ENCODE results near the gene TMX4.

Gene TMX4

DNA sequence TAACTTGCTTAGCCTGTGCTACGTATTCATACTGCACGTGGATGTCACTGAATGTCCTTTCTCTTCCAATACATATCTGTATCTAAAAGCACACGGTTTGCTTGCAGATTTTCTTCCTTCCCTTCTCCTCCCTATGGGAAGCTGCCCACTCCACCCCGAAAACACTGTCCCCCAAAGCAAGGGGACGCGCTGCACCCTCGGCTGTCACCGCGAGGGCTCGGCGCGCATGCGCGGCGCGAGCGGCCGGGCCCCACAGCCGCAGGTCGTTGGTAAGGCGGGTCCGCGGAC is 659 bp downstream of the TMX4 start:
- peak; percentile 28 to 65 for DNase-seq

DNA sequence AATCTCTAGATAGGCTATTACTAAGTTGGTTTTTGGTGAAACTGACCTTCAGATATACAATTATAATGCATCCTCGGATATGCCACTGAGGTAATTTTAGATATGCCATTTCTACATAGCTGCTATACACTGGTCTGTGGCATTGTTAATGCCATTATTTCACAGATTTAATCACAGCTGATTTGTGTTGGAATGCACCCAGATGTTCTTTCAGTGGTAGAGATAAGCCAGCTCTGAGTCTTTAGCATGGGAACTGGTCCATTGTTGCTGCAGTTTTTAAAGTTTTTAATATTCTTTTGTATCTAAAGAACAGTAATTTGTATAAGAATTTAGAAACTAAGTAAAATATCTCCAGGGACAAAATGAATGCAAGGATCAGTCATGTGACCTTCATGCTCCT is 6.8 kb downstream of the TMX4 start:
- no peak for DNase-seq

DNA sequence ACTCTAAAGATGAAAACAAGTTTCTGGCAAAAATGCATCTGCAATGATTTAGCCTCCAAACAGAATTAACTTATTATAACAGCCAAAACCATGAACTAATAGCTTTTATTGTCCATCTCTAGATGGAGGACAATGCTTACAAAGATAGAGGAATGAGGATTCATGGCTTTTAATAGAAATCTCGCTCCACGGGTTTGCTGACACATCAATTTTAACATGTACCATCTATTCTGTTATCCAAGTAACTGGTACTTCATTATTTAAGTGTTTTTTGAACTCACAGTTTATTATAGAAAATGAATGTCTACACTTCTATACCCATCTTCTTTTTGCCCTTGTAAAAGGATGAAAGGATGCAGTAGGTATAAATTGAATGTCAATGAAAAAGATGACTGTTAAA is 10.8 kb downstream of the TMX4 start:
- no peak for DNase-seq

DNA sequence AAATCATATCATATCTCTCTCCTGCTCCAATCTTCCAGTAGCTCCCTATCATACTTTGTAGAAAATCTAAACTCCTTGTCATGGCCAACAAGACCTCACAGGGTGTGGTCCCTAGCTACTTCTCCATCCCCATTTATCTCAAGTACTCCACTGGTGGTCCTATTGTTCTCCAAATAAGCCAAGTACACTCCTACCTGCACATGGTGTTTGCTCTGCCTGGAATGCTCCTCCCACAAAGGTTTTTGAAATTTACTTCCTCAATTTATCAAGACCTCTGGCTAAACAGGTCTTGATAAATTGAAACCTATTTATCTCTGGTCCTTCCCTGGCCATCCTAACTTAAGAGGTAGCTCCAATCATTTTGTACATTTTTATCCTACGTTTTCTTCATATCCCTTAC is 12.1 kb downstream of the TMX4 start:
- DNase-seq, result no peak

DNA sequence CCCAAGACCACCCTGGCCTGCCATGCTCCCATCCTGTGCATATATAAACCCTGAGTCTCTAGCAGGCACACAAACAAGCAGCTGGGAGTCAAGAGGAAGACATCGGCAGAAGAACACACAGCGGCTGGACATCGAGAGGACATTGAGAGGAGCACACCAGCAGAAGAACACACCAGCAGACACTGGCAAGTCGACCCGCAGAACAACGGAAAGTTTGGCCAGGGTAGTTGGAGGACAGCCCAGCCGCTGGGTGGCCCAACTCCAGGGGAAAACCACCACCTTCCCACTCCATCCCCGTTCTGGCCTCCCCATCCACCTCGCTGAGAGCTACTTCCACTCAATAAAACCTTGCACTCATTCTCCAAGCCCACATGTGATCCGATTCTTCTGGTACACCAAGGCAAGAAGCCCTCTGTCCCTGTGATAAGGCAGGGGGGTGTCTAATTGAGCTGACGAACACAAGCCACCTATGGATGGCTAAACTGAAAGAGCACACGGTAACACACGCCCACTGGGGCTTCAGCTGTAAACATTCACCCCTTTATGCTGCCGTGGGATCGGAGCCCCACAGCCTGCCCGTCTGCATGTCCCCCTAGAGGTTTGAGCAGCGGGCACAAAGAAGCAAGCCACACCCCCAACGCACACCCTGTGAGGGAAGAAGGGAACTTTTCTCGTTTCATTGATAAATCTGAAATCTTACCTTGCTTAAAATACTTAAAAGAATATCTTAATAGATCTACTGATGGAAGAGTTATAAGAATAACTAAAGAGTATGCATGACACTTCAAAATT is 13.8 kb downstream of the TMX4 start:
- no peak for DNase-seq

GRCh38 chr20:8005033-8005432 is 14.5 kb downstream of the TMX4 start:
- DNase-seq, result no peak

- DNase-seq, result no peak
Observed at GRCh38 chr20:8002056-8002455, 17.5 kb downstream of the TMX4 start.

GRCh38 chr20:8000796-8001195 is 18.8 kb downstream of the TMX4 start:
- no peak for DNase-seq

- no peak for DNase-seq
Observed at GRCh38 chr20:7996898-7997297, 22.7 kb downstream of the TMX4 start.

GRCh38 chr20:7994809-7995208 is 24.8 kb downstream of the TMX4 start:
- no peak for DNase-seq

- DNase-seq, result no peak
Observed at GRCh38 chr20:7993703-7994102, 25.9 kb downstream of the TMX4 start.

DNA sequence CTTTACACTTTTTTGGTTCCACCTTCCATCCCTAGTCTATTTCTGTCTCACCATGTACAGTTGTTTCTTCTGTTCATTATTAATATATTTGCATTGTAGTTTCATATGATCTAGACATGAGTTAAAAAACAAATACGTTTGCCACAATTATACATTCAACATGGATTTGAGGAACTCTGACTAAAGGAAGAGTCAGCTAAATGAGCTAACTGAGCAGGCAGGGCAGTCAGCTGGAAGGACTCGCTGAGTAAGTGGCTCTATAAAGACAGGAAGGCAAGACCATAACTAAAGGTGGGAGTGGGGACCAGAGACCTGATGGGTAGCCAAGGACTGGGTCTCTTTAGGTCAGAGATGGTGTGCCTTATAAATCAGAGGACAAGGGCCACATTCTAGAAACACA is 26.3 kb downstream of the TMX4 start:
- DNase-seq, result no peak

- DNase-seq, result no peak
Observed at GRCh38 chr20:7990385-7990784, 29.2 kb downstream of the TMX4 start.

DNA sequence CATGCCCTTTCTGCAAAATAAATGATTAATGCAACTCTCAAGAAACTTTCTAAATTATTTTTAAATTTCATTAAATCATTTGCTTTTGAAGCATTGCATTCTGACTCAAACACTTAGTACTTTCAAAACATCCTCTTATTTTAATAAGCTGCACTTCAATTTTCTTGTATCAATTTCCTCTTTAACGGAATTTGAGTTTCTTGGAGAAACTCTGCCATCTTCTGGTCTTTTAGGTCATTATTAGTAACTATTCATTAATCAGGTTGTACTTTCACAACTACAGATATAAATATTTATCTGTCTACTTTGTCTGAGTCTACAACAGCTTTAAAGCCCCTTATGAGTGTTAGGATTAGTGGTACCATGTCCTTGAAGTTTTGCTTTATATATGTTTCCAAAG is 30.2 kb downstream of the TMX4 start:
- no peak for DNase-seq

DNA sequence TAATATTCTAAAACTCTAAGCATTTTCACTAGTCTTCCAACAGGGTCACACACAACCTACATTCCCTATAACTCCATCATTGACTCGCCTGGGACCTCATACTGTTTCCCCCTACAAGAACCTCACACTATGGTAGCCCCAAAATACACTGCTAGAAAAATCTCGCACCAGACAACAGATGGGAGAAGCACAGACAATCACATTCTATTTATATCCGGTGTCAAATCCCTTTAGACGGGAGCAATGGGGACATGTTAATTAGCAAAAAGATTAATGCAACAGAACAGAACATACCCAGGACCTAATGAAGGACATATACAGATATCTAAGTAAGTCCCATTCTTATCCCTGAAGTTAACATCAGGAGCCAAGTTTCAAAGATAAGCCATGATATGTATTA is 33.6 kb downstream of the TMX4 start:
- no peak for DNase-seq

- DNase-seq, result no peak
Observed at GRCh38 chr20:7984192-7984591, 35.4 kb downstream of the TMX4 start.

DNA sequence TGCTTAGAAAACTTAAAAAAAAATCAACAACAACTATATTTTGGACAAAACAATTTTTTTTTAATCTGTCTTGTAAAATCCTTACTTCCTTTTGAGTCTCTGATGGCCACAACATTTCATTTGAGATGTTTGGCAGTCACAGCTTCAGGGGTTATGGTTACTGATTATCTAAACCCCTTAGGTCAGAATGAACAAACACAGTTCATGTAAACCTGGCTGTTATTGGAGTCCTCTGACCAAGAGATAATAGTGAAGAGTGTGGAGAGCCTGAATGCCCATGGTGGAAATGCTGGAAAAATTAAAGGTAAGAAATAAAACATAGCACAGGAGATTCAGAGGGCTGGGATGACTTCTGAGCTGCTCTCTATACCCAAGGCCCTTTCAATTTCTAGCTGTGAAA is 38.2 kb downstream of the TMX4 start:
- DNase-seq, result no peak

GRCh38 chr20:7980332-7981046 is 39.1 kb downstream of the TMX4 start:
- no peak for DNase-seq

DNA sequence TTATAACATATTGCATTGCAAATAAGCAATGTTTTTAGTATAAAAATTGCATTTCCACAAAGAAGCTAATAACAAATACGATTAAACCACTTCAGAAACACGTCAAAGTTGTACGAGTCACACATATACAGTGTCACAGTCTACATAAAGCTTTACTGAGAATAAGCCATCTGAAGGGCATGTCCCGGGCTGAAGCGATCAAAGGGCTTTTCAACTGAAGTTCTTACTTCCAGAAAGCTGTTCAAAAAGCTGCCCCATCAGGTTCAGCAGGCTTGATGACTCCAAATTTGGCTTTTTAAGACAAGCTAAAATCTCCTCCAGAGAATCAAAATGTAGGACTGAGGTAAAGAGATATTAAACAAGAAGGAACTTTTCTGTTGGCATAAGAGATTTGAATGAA is 41.9 kb downstream of the TMX4 start:
- DNase-seq, result no peak

DNA sequence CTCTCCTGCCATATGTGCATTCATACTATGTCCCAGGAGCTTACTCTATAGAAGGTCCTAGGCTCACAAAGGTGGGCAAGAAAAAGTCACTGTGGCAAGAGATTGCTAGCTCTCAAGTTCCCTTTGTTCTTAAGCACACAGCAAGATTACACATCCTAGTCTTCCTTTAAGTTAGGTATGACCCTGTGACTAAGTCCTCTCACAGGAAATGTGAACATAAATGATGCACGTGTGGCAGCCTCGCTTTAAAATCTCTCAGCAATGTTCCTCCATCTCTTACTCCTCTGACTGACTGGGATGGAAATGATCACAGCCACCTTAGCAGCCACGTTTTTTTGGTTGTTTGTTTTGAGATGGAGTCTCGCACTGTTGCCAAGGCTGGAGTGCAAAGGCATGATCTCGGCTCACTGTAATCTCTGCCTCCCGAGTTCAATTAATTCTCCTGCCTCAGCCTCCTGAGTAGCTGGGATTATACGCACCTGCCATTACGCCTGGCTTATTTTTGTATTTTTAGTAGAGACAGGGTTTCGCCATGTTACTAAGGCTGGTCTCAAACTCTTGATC is 43.6 kb downstream of the TMX4 start:
- DNase-seq, result no peak

- DNase-seq, result no peak
Observed at GRCh38 chr20:7974785-7975435, 44.7 kb downstream of the TMX4 start.

DNA sequence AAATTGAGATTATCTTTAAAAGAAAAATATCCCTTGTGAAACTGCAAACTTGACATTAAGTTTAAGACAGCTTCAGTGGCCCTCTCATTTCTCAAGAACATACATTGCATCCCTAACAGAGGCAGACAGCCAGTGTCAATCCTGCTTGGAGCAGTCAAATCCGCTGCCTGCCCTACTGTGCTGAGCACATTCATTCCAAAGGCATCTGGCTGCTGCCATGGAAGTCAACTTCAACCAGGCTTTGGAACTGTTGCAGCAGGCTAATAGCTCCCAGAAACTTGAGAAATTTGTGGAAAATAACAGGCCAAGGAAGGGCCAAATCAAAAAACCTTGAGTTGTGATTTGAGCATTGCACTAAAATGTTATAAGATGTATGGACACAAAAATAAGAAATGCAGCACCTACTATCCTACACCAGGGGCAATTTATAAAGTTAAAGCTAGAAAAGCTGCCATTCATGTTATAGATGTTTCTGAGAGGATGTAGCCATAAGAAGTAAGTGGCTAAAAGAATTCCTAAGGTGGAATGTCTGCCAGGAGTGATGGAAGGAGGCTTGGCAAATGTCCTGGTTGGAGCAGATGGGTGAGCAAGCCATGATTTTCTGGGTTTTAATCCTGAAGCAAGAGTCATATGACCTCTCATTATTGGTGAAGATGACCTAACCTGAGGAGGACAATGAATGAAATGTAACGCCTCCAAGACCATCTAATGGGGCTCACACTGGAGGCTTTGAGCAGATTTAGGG is 47.9 kb downstream of the TMX4 start:
- no peak for DNase-seq

DNA sequence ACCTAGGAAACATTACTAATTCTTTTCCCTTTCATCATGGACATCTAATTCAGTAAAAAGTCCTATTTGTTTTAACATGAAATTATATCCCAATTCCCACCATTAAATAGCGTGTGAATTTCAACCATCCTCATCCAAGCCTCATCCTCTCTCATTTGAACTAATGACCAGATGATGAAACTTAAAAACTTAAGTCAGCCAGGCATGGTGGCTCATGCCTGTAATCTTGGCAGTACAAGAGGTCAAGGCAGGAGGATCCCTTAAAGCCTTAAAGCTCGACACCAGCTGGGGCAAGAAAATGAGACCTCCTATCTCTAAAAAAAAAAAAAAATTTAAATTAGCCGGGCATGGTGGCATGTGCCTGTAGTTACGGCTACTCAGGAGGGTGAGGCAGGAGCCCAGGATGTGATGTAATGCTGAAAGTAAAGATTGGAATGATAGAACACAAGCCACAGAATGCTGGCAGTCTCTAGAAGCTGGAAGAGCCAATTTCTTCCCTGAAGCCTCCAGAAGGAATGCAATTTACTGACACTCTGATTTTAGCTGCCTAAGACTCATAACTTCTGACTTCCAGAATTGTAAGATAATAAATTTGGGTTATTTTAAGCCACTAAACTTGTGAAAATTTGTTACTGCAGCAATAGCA is 52.2 kb downstream of the TMX4 start:
- no peak for DNase-seq

Measured in cerebellar nuclear complex (tissue), 1 donor.